HepG2 (cell line): Measurements from ENCODE around the gene DDIT4. TPM values are rescaled to one million over a fixed set of nuclear protein-coding genes. Genes with fewer than 3 reads are reported as not detected.

ENCODE experiments used
- CBX1 ChIP-seq: IDR thresholded peaks from one replicate; pipeline ENCODE4 v1.6.1; 2016; ENCODE audit warnings: antibody characterized with exemption, low read depth
- CHCHD3 ChIP-seq: sonication (generic); formaldehyde crosslinking; IDR thresholded peaks from 2 replicates; pipeline ENCODE4 v1.8.0; 2022; ENCODE audit warnings: mild to moderate bottlenecking, missing genetic modification reagents, moderate library complexity
- FLYWCH1 ChIP-seq: sonication (generic); formaldehyde crosslinking; IDR thresholded peaks from 2 replicates; pipeline ENCODE4 v1.8.1; 2023; ENCODE audit warnings: mild to moderate bottlenecking, missing genetic modification reagents
- HDAC6 ChIP-seq: fragments of 200-600 bp; sonication (generic); IDR thresholded peaks from 2 replicates; pipeline ENCODE4 v1.7.0; 2017; ENCODE audit warnings: mild to moderate bottlenecking, antibody characterized with exemption, low read length, low read depth
- HNRNPL ChIP-seq: fragments of 200-400 bp; formaldehyde crosslinking; IDR thresholded peaks from 2 replicates; pipeline ENCODE4 v1.6.1; 2017; ENCODE audit warnings: mild to moderate bottlenecking, low read depth, low read length
- HNRNPUL1 ChIP-seq: fragments of 200-400 bp; formaldehyde crosslinking; IDR thresholded peaks from 2 replicates; pipeline ENCODE4 v1.6.1; 2017; ENCODE audit warnings: low read depth, mild to moderate bottlenecking, low read length, moderate library complexity
- MED13 ChIP-seq: sonication (generic); formaldehyde crosslinking; IDR thresholded peaks from 2 replicates; pipeline ENCODE4 v1.5.0; 2020; ENCODE audit warnings: missing genetic modification reagents
- NCOA5 ChIP-seq: sonication (generic); formaldehyde crosslinking; IDR thresholded peaks from 2 replicates; pipeline ENCODE4 v1.4.0; 2020; ENCODE audit warnings: missing genetic modification reagents
- POLR2A ChIP-seq, 2 experiments: IDR thresholded peaks; 2 replicates each; pipeline ENCODE4 v1.6.1; 2011; ENCODE audit warnings: low read depth in 2 of 2, low read length in 2 of 2, mild to moderate bottlenecking in 1 of 2, moderate library complexity in 1 of 2; ENCODE audit not compliant: insufficient read depth in 1 of 2
- RBAK ChIP-seq: sonication (generic); formaldehyde crosslinking; IDR thresholded peaks from 2 replicates; pipeline ENCODE4 v1.5.1; 2020; ENCODE audit warnings: mild to moderate bottlenecking, missing genetic modification reagents
- RXRB ChIP-seq: IDR thresholded peaks from 2 replicates; pipeline ENCODE4 v1.6.1; 2016; ENCODE audit warnings: borderline replicate concordance, missing genetic modification reagents, missing compliant biosample characterization
- SIN3B ChIP-seq: fragments of 150-350 bp; IDR thresholded peaks from 2 replicates; pipeline ENCODE4 v1.6.1; 2014; ENCODE audit warnings: low read length
- SOX5 ChIP-seq: IDR thresholded peaks from 2 replicates; pipeline ENCODE4 v1.6.1; 2016; ENCODE audit warnings: borderline replicate concordance
- SRY ChIP-seq: sonication (generic); formaldehyde crosslinking; IDR thresholded peaks from 2 replicates; pipeline ENCODE4 v1.8.0; 2022; ENCODE audit warnings: mild to moderate bottlenecking, missing genetic modification reagents
- SYNCRIP ChIP-seq: fragments of 200-400 bp; formaldehyde crosslinking; IDR thresholded peaks from 2 replicates; pipeline ENCODE4 v1.6.1; 2018; ENCODE audit warnings: mild to moderate bottlenecking, low read depth, low read length; ENCODE audit not compliant: insufficient read depth
- U2AF1 ChIP-seq: fragments of 200-400 bp; formaldehyde crosslinking; optimal IDR thresholded peaks from 2 replicates; pipeline ENCODE3; 2017; ENCODE audit warnings: mild to moderate bottlenecking, low read depth, low read length
- ZBTB21 ChIP-seq: sonication (generic); formaldehyde crosslinking; IDR thresholded peaks from 2 replicates; pipeline ENCODE4 v1.4.0; 2020; ENCODE audit warnings: missing genetic modification reagents
- ZNF235 ChIP-seq: sonication (generic); formaldehyde crosslinking; IDR thresholded peaks from 2 replicates; pipeline ENCODE4 v1.8.1; 2023; ENCODE audit warnings: mild to moderate bottlenecking, missing genetic modification reagents, borderline replicate concordance
- ZNF343 ChIP-seq: sonication (generic); formaldehyde crosslinking; IDR thresholded peaks from 2 replicates; pipeline ENCODE4 v1.4.0; 2020; ENCODE audit warnings: mild to moderate bottlenecking, missing genetic modification reagents
- ZNF615 ChIP-seq: sonication (generic); formaldehyde crosslinking; IDR thresholded peaks from 2 replicates; pipeline ENCODE4 v1.5.0; 2020; ENCODE audit warnings: mild to moderate bottlenecking, missing genetic modification reagents, borderline replicate concordance
- ZNF740 ChIP-seq: sonication (generic); formaldehyde crosslinking; IDR thresholded peaks from 2 replicates; pipeline ENCODE4 v1.4.0; 2020; ENCODE audit warnings: missing genetic modification reagents
- ZXDC ChIP-seq: sonication (generic); formaldehyde crosslinking; IDR thresholded peaks from 2 replicates; pipeline ENCODE4 v1.5.0; 2020; ENCODE audit warnings: mild to moderate bottlenecking, missing genetic modification reagents
- polyA plus RNA-seq, 8 experiments: library from polyadenylated mRNA; depleted of rRNA in 3 of 8; stranded (reverse) in 7 of 8; unstranded in 1 of 8; fragments of >200 nt; fragmentation: Illumina TruSeq in 4 of 8; extraction: Trizol in 4 of 8; gene quantifications; 2 replicates each; pipeline versions ENCODE4 v1.2.1 to v1.2.3, GENCODE V29; 2011 to 2016; ENCODE audit warnings: low read depth in 4 of 8, missing spikeins in 1 of 8, mixed read lengths in 1 of 8; ENCODE audit not compliant: insufficient read depth in 1 of 8
- total RNA-seq, 5 experiments: library from RNA; depleted of rRNA; stranded (reverse); fragments of >200 nt; fragmentation: Illumina TruSeq; extraction: Trizol; gene quantifications; 2 replicates each; pipeline ENCODE4 v1.2.3, GENCODE V29; 2016; ENCODE audit warnings: low read depth in 1 of 5
- TF ChIP-seq, protein P1 (sequence below): sonication (generic); formaldehyde crosslinking; conservative IDR thresholded peaks from 2 replicates; pipeline ENCODE4 v1.4.0; 2020; ENCODE audit warnings: missing genetic modification reagents
- TF ChIP-seq, protein P2 (sequence below): sonication (generic); formaldehyde crosslinking; IDR thresholded peaks from 2 replicates; pipeline ENCODE4 v1.8.0; 2022; ENCODE audit warnings: mild to moderate bottlenecking, missing genetic modification reagents, moderate library complexity

Gene DDIT4
- total and polyA plus RNA-seq, 2 of the 13 experiments (the other 11 are each of a cell fraction or from before 2014, with no cell fraction given), result 35.6 to 40.7 TPM

- peak; percentile 89; the same call in 1 of the 2 replicates for TF ChIP-seq ZXDC
- 0 out of 2 replicates have a peak, but pooled peaks have one; percentile 71 for TF ChIP-seq HNRNPUL1
- TF ChIP-seq SIN3B, result 0 out of 2 replicates have a peak, but pooled peaks have one; percentile 54
- TF ChIP-seq RBAK (CRISPR knock-in tag), result no peak
- peak; percentile 68; the same call in 1 of the 2 replicates for TF ChIP-seq ZNF235 (CRISPR knock-in tag)
- TF ChIP-seq NCOA5 (CRISPR knock-in tag), result 0 out of 2 replicates have a peak, but pooled peaks have one; percentile 42
- TF ChIP-seq CHCHD3, result peak; percentile 82; the same call in 1 of the 2 replicates
- TF ChIP-seq, protein P1, sequence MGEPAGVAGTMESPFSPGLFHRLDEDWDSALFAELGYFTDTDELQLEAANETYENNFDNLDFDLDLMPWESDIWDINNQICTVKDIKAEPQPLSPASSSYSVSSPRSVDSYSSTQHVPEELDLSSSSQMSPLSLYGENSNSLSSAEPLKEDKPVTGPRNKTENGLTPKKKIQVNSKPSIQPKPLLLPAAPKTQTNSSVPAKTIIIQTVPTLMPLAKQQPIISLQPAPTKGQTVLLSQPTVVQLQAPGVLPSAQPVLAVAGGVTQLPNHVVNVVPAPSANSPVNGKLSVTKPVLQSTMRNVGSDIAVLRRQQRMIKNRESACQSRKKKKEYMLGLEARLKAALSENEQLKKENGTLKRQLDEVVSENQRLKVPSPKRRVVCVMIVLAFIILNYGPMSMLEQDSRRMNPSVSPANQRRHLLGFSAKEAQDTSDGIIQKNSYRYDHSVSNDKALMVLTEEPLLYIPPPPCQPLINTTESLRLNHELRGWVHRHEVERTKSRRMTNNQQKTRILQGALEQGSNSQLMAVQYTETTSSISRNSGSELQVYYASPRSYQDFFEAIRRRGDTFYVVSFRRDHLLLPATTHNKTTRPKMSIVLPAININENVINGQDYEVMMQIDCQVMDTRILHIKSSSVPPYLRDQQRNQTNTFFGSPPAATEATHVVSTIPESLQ (CRISPR knock-in tag), result peak; percentile 84; the same call in 1 of the 2 replicates
- peak; percentile 93 for TF ChIP-seq MED13
- TF ChIP-seq U2AF1, result no peak
- TF ChIP-seq ZNF615 (CRISPR knock-in tag), result no peak
- TF ChIP-seq SOX5 (CRISPR knock-in tag), result peak; percentile 71
- peak; percentile 65; the same call in 1 of the 2 replicates for TF ChIP-seq RXRB (CRISPR knock-in tag)
- no peak for TF ChIP-seq ZBTB21 (CRISPR knock-in tag)
- 0 out of 2 replicates have a peak, but pooled peaks have one; percentile 48 for TF ChIP-seq ZNF343 (CRISPR knock-in tag)
- TF ChIP-seq HDAC6, result no peak
- peak in 1 of 2 experiments; percentile 100; a peak in 2 of 4 replicates for TF ChIP-seq POLR2A (IDR thresholded peaks at IDR 0.05; ENCODE audit: insufficient read depth in 1 of 2, low read depth in 2 of 2, low read length in 2 of 2)
- TF ChIP-seq CBX1, result peak; percentile 100
- TF ChIP-seq SRY (CRISPR knock-in tag), result peak; percentile 98
- TF ChIP-seq HNRNPL, result peak; percentile 95
- TF ChIP-seq, protein P2, sequence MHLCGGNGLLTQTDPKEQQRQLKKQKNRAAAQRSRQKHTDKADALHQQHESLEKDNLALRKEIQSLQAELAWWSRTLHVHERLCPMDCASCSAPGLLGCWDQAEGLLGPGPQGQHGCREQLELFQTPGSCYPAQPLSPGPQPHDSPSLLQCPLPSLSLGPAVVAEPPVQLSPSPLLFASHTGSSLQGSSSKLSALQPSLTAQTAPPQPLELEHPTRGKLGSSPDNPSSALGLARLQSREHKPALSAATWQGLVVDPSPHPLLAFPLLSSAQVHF (CRISPR knock-in tag), result peak; percentile 62; the same call in 1 of the 2 replicates
- no peak for TF ChIP-seq FLYWCH1 (CRISPR knock-in tag)
- no peak for TF ChIP-seq SYNCRIP
- TF ChIP-seq ZNF740 (CRISPR knock-in tag), result peak; percentile 75; the same call in 1 of the 2 replicates
These were observed at the start of gene DDIT4 (continued) for GRCh38 chr10:72273410-72274212.
